Stimulated activated CD8-positive, alpha-beta memory T cell treated with anti-CD3 and anti-CD28 coated beads, Interleukin-15, amount 100 ng/mL, for 48 hours (primary cell): ENCODE results near the gene TMEM42.
A peak's percentile ranks its signal among the peaks of the same experiment; 100 is the strongest.
"Not testable (repeated sequence)": the region's sequence is repeated elsewhere in the genome, so short reads cannot be mapped to it uniquely, and the experiment has no call there.

ENCODE experiments used
- DNase-seq, 2 donors: peaks; one replicate each; pipeline ENCODE4 v3.0.0-alpha.2; 2020; ENCODE audit warnings: low read depth in 2 of 2

The TMEM42 gene

GRCh38 chr3:44861412-44862225 is at the start of gene TMEM42:
TMEM42 (plus strand) TSS chr3:44861912; CDS start chr3:44861925, 13 bp downstream.
- peak; percentile 78 to 81 for DNase-seq

GRCh38 chr3:44814751-44815150 is 47.0 kb upstream of the TMEM42 start:
- DNase-seq, result no peak

- DNase-seq, result not testable (repeated sequence)
Observed at GRCh38 chr3:44816334-44816733, 45.4 kb upstream of the TMEM42 start.

GRCh38 chr3:44821206-44821605 is 40.5 kb upstream of the TMEM42 start:
- not testable (repeated sequence) for DNase-seq

- DNase-seq, result no peak
Observed at GRCh38 chr3:44825264-44825925, 36.3 kb upstream of the TMEM42 start.

GRCh38 chr3:44827196-44827595 is 34.5 kb upstream of the TMEM42 start:
- DNase-seq, result no peak

- DNase-seq, result no peak
Observed at GRCh38 chr3:44831232-44831631, 30.5 kb upstream of the TMEM42 start.

GRCh38 chr3:44832032-44832431 is 29.7 kb upstream of the TMEM42 start:
- no peak for DNase-seq

- no peak for DNase-seq
Observed at GRCh38 chr3:44832965-44833364, 28.7 kb upstream of the TMEM42 start.

GRCh38 chr3:44833394-44833793 is 28.3 kb upstream of the TMEM42 start:
- no peak for DNase-seq

GRCh38 chr3:44835684-44836083 is 26.0 kb upstream of the TMEM42 start:
- no peak for DNase-seq

- no peak for DNase-seq
Observed at GRCh38 chr3:44842376-44842775, 19.3 kb upstream of the TMEM42 start.

- DNase-seq, result no peak
Observed at GRCh38 chr3:44845528-44846520, 15.9 kb upstream of the TMEM42 start.

GRCh38 chr3:44848634-44849033 is 13.1 kb upstream of the TMEM42 start:
- DNase-seq, result no peak

- not testable (repeated sequence) for DNase-seq
Observed at GRCh38 chr3:44856663-44857062, 5.0 kb upstream of the TMEM42 start.

GRCh38 chr3:44860117-44860516 is 1.6 kb upstream of the TMEM42 start:
- no peak for DNase-seq

- DNase-seq, result no peak
Observed at GRCh38 chr3:44862226-44862637, 520 bp downstream of the TMEM42 start.

GRCh38 chr3:44865272-44866035 is 3.7 kb downstream of the TMEM42 start:
- DNase-seq, result no peak

GRCh38 chr3:44867421-44868111 is 5.9 kb downstream of the TMEM42 start:
- no peak for DNase-seq

- no peak for DNase-seq
Observed at GRCh38 chr3:44870375-44871061, 8.8 kb downstream of the TMEM42 start.
